Left ventricle myocardium inferior (tissue), 1 donor: ENCODE data around the gene SLC22A5. TPM values are rescaled to one million over a fixed set of nuclear protein-coding genes. Genes with fewer than 3 reads are reported as not detected.
"Not testable (repeated sequence)": the region's sequence is repeated elsewhere in the genome, so short reads cannot be mapped to it uniquely, and the experiment has no call there.

Experiments used
- DNase-seq: peaks from one replicate; pipeline ENCODE4 v3.0.0-alpha.2; 2020
- H3K27ac ChIP-seq: fragments of 200-600 bp; replicated peaks from 2 replicates; pipeline ENCODE4 v1.8.0; 2021
- H3K27me3 ChIP-seq: fragments of 200-600 bp; 2 replicates; pipeline ENCODE4 v1.8.0; 2021; ENCODE audit warnings: low read depth
- H3K36me3 ChIP-seq: fragments of 200-600 bp; 2 replicates; pipeline ENCODE4 v1.8.0; 2021
- H3K4me1 ChIP-seq: fragments of 200-600 bp; 2 replicates; pipeline ENCODE4 v1.8.0; 2021
- H3K4me3 ChIP-seq: fragments of 200-600 bp; 2 replicates; pipeline ENCODE4 v1.8.0; 2021; ENCODE audit warnings: mild to moderate bottlenecking, moderate library complexity
- H3K9me3 ChIP-seq: fragments of 200-600 bp; replicated peaks from 2 replicates; pipeline ENCODE4 v1.8.0; 2021
- intact Hi-C: fragments of 100-400 bp; cut with micrococcal nuclease; formaldehyde crosslinking; loops from one replicate; pipeline ENCODE4 v1.11.0; 2022
- total RNA-seq: library from RNA; stranded (reverse); fragmentation: NEBNext Ultra II Directional; extraction: Animal tissue kit (Norgen Biotek cat#: 25700); gene quantifications from one replicate; pipeline ENCODE4 v1.2.1, GENCODE V29; 2021
- TF ChIP-seq, protein P1 (sequence below): fragments of 200-600 bp; IDR thresholded peaks from 2 replicates; pipeline ENCODE4 v1.8.0; 2021; ENCODE audit warnings: antibody characterized with exemption, mild to moderate bottlenecking, borderline replicate concordance
- donor health status: DM: no; HTN: yes; CAD: no; lungs with severe emphysema.

The SLC22A5 gene
- total RNA-seq, 1 donor from 2014 or later: 20.8 TPM

DNA sequence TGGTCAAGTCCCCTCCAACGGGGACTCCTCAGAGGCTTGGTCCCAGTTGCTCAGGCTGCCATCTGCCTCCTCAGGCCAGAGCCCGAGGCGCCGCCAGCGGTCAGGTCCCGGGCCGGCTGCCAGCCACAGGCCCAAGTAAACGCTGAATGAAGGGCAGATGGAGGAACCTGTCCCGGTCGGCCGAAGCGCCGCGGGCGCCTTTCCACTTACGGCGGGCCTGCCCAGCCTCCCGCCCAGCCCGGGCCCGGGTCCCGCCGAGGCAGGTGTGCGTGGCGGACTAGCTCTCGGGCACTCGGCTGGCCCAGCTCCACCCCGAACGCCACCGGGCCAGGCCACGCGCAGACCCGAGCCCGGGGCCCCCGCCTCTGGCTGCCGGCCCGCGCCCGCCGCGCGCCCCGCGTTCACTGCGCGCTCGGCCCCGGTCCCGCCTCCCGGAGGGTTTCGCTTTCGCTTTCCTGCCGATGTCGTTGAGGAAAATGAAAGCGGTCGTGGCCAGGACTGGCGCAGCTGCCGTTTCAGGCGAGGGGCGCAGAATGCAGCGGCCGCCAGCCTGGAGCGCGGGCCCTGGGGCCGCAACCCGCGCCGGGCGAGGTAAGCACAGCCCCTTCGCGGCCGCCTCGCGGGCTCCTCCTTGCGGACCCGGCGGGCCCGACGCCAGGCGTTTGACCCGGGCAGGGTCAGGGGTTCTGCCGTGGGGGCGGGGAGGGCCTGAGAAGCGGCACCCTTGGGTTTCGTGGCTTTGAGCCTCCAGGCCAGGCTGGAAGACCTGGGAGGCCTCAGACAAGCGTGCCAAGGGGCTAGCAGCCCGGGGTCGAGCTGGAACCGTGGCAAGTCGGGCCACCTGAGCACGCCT is 41.2 kb downstream of the SLC22A5 start:
- TF ChIP-seq, protein P1, sequence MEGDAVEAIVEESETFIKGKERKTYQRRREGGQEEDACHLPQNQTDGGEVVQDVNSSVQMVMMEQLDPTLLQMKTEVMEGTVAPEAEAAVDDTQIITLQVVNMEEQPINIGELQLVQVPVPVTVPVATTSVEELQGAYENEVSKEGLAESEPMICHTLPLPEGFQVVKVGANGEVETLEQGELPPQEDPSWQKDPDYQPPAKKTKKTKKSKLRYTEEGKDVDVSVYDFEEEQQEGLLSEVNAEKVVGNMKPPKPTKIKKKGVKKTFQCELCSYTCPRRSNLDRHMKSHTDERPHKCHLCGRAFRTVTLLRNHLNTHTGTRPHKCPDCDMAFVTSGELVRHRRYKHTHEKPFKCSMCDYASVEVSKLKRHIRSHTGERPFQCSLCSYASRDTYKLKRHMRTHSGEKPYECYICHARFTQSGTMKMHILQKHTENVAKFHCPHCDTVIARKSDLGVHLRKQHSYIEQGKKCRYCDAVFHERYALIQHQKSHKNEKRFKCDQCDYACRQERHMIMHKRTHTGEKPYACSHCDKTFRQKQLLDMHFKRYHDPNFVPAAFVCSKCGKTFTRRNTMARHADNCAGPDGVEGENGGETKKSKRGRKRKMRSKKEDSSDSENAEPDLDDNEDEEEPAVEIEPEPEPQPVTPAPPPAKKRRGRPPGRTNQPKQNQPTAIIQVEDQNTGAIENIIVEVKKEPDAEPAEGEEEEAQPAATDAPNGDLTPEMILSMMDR: peak; percentile 73
- intact Hi-C loops: no loop called here
- Histone ChIP-seq H3K4me3 (peak overlapping the region; percentile 73), H3K36me3 (no peaks in the 10 kb centered on the region), H3K27ac (peak overlapping the region; percentile 99), H3K4me1 (peaks cover 83% of the 10 kb centered on the region), H3K27me3 (no peaks in the 10 kb centered on the region), H3K9me3 (no peaks in the 10 kb centered on the region)
- DNase-seq: peak; percentile 87

DNA sequence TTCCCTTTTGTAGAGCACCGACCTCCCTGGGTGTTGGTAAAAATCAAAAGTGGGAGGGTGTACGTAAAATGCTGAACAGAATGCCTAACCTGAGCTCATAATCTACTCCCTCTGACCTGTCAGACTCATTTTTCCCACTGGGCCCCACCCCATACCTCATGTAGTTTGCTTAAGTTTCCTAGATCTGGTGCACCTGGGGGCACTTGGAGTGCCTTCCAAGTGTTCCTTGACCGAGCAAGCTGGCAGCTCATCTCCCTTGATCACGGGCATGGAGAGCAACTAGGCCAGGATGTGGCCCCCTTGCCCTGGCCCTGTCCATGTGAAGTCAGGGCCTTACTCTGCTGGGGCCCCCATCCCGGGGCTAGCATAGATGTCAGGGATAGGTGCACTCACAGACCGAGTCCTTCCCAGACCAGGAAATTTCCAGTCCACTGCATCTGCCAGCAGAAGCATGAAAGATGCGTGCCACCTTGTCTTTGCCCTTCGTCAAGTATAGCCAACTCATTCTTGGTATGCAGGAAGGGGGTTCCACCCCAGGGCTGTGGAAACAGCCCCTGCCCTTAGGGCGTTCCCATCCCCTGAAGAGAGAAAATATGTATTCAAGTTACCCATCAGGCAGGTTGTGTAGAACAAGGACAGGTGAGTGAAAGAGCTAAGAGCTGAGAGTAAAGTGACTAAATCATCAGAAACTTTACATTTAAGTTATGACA is 41.9 kb downstream of the SLC22A5 start:
- TF ChIP-seq, protein P1: no peak
- Histone ChIP-seq H3K9me3 (no peaks in the 10 kb centered on the region), H3K27ac (peak overlapping the region; percentile 99), H3K27me3 (no peaks in the 10 kb centered on the region), H3K4me1 (peaks cover 86% of the 10 kb centered on the region), H3K36me3 (no peaks in the 10 kb centered on the region), H3K4me3 (peak overlapping the region; percentile 73)
- DNase-seq: no peak
- intact Hi-C loops: no loop called here

DNA sequence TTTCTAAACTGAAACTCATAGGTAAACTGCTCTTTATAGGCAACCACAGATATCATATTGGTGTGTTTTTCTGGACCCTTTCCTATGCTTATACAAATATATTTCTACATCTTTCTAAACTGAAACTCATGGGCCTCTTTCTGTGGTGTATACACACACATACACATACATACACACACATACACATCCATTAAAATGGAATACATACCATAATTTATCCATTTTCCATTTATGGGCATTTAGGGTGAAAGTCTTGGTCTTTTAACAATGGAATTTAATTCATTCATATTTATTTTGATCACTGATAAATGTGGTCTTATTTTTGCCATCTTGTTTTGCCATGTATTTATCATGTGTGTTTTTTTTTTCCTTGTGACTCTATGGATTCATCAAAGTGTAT is 44.1 kb downstream of the SLC22A5 start:
- Histone ChIP-seq H3K4me3 (no peak overlapping the region), H3K9me3 (no peaks in the 10 kb centered on the region), H3K4me1 (peaks cover 99% of the 10 kb centered on the region), H3K27ac (peak overlapping the region; percentile 99), H3K27me3 (no peaks in the 10 kb centered on the region), H3K36me3 (peaks cover 4% of the 10 kb centered on the region)
- TF ChIP-seq, protein P1: no peak
- no peak for DNase-seq
- intact Hi-C loops: no loop called here

DNA sequence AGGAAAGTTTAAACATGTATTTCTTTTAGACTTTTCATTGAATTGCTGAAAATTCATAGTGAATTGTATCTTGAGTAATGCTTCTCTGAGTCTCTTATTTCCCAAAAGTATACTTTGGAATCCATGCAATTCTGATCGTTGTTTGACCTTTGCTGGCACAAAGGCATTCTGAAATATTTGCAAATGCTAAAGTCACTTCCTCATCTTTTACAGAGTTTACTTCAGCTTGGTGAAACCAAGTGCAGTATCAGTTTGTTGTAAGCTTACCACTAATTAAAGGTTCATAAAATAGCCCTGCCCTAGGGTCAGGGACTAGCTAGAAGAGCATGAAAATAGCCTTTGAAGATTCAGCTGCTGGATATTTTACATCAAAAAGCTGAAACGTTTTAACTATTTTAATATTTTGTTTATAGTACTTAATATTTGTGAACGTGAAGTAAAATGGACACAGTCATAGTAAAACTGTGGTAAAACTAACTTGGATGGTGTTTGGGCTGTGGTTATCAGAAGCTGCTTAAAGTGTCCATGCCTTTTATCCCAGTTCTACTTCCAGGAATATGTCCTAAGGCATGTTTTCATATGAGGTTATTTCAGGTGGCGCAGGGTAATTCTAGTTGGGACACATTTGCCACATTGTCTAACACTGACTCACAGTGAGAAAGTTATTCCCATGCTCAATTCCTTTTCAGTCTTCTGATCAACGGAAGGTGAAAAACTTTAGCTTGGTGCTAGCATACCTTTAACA is 45.3 kb downstream of the SLC22A5 start:
- no peaks in the 10 kb centered on the region for H3K9me3 ChIP-seq
- H3K27me3 ChIP-seq: no peaks in the 10 kb centered on the region
- peaks cover 4% of the 10 kb centered on the region for H3K36me3 ChIP-seq
- no peak for DNase-seq
- H3K4me1 ChIP-seq: peaks cover 99% of the 10 kb centered on the region
- TF ChIP-seq, protein P1: no peak
- intact Hi-C loops: loop anchor here (5.0 kb wide), 1 partner anchor 77 kb away; the partner anchor contains the start of gene IRF1
- peak overlapping the region; percentile 28 for H3K4me3 ChIP-seq
- H3K27ac ChIP-seq: peak overlapping the region; percentile 99

DNA sequence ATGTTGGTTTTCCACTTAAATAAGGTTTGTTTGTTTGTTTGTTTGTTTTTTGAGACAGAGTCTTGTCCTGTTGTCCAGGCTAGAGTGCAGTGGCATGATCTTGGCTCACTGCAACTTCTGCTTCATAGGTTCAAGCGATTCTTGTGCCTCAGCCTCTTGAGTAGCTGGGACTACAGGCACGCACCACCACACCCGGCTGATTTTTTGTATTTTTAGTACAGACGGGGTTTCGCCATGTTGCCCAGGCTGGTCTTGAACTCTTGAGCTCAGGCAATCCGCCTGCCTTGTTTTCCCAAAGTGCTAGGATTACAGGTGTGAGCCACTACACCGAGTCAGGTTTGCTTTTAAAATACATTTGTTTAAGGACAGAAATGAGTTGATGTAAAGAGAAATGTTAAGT is 46.0 kb downstream of the SLC22A5 start:
- H3K9me3 ChIP-seq, DNase-seq, H3K36me3 ChIP-seq, H3K27me3 ChIP-seq: not testable (repeated sequence)
- intact Hi-C loops: loop anchor here (5.0 kb wide), 1 partner anchor 77 kb away; the partner anchor contains the start of gene IRF1
- Histone ChIP-seq H3K4me1 (peaks cover 99% of the 10 kb centered on the region), H3K4me3 (peak overlapping the region; percentile 28), H3K27ac (peak overlapping the region; percentile 99)
